Measurements from ENCODE around the gene RAD23A.

Gene RAD23A

DNA sequence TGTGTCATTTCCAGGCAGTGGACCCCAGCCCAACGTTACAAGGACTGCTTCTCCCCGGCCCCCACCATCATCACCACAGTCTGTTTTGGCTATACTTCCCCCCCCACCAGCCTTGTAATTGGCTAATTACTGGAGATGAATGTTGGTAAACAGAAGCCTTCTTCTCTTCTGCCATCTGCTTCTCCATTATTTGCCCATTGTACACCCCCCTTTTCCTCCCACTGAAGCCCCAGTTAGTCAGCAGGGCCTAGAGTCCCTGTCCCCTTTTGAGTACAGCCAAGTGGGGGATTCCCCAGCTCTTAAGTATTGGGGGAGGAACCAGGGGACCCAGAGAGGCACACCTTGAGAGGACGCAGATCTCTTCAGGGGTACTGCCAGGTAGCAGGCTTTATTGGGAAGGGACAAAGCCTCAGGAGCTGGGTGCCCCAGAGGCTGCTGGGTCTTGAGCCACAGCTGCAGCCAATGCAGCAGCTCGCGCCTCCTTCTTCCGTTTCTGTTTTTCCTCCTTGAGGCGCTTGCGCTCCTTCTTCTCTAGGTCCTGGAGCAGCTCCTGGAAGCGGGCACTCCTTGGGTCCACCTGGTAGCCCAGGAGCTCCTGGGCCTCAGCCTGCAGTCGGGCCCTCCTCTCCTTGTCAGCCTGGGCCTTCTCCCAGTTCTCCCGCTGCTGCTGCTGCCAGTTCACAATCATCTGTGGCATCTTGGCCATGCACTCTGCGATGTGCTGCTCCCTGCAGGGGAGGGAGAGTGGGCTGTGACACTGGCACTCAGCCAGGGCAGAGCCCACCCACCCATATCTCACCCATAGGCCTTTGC, 8.3 kb downstream of the RAD23A start:
- TF ChIP-seq FOXP2 (optimal IDR thresholded peaks at IDR 0.05; ENCODE audit: borderline replicate concordance, extremely low read depth, extremely low read length, insufficient read depth) (no peak), SIN3A (IDR thresholded peaks at IDR 0.05; ENCODE audit: borderline replicate concordance, insufficient read depth, low read length) (no peak), REST (IDR thresholded peaks at IDR 0.05; ENCODE audit: insufficient read depth in 1 of 2, low read depth in 2 of 2, low read length in 2 of 2) (no peak), POLR2AphosphoS5 (IDR thresholded peaks at IDR 0.05; ENCODE audit: low read depth, low read length) (peak; percentile 48), TAF1 (IDR thresholded peaks at IDR 0.05; ENCODE audit: borderline replicate concordance, insufficient read depth, low read length) (no peak)

GRCh38 chr19:12954612-12954962, 8.9 kb downstream of the RAD23A start:
- TF ChIP-seq TAF1 (IDR thresholded peaks at IDR 0.05; ENCODE audit: borderline replicate concordance, insufficient read depth, low read length): no peak

GRCh38 chr19:12955996-12956395, 10.3 kb downstream of the RAD23A start:
- TF ChIP-seq REST (IDR thresholded peaks at IDR 0.05; ENCODE audit: insufficient read depth in 1 of 2, low read depth in 2 of 2, low read length in 2 of 2): no peak
- TF ChIP-seq FOXP2 (optimal IDR thresholded peaks at IDR 0.05; ENCODE audit: borderline replicate concordance, extremely low read depth, extremely low read length, insufficient read depth): no peak
- no peak for TF ChIP-seq POLR2AphosphoS5 (IDR thresholded peaks at IDR 0.05; ENCODE audit: low read depth, low read length)
- no peak for TF ChIP-seq TAF1 (IDR thresholded peaks at IDR 0.05; ENCODE audit: borderline replicate concordance, insufficient read depth, low read length)
- no peak for TF ChIP-seq SIN3A (IDR thresholded peaks at IDR 0.05; ENCODE audit: borderline replicate concordance, insufficient read depth, low read length)

DNA sequence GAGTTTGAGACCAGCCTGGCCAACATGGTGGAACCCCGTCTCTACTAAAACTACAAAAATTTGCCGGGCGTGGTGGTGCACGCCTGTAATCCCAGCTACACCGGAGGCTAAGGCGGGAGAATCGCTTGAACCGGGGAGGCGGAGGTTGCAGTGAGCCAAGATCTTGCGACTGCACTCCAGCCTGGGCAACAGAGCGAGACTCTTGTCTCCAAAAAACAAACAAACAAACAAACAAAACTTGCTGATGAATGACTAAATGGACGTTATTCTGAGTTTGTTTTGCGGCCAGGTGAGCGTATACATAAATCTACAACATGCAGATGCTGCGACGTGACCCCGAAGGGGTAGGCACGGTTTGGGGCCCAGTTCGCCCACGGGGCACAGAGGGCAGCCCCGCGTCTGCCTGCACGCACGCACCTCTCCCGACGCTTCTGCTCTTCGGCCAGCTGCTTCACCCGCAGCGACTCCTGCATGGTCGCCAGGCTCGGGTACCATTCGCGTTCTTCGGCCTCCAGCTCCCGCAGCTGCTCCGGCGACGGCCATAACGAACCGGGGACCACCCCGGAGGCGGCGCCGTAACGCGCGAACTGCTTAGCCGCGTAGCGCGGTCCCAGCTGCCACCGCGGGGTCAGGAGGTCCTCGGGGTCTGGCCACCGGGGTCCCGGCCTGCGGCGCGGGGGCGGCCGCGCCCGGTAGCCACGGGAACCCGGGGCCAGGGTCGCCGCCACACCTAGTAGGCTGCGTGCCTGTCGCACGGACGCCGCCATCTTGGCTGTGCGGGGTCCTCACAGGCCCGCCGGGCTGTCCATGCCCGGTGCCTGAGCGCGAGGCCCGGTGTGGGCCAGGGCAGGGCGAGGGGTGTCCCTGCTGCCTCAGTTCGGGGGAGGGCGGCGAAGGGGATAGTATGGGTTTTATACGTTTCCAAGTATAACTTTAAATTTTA, 11.1 kb downstream of the RAD23A start, which contains the start of gene GADD45GIP1:
Gene GADD45GIP1, minus strand, starts transcription at position 778 of the 943 bp plus-strand sequence. Its CDS starts 11 bp downstream, at position 767.
- TF ChIP-seq TAF1 (IDR thresholded peaks at IDR 0.05; ENCODE audit: borderline replicate concordance, insufficient read depth, low read length): peak; percentile 97
- peak; percentile 88 for TF ChIP-seq POLR2AphosphoS5 (IDR thresholded peaks at IDR 0.05; ENCODE audit: low read depth, low read length)
- no peak for TF ChIP-seq REST (IDR thresholded peaks at IDR 0.05; ENCODE audit: insufficient read depth in 1 of 2, low read depth in 2 of 2, low read length in 2 of 2)
- 0 out of 2 replicates have a peak, but pooled peaks have one; percentile 33 for TF ChIP-seq SIN3A (IDR thresholded peaks at IDR 0.05; ENCODE audit: borderline replicate concordance, insufficient read depth, low read length)
- peak; percentile 45 for TF ChIP-seq FOXP2 (optimal IDR thresholded peaks at IDR 0.05; ENCODE audit: borderline replicate concordance, extremely low read depth, extremely low read length, insufficient read depth)

DNA sequence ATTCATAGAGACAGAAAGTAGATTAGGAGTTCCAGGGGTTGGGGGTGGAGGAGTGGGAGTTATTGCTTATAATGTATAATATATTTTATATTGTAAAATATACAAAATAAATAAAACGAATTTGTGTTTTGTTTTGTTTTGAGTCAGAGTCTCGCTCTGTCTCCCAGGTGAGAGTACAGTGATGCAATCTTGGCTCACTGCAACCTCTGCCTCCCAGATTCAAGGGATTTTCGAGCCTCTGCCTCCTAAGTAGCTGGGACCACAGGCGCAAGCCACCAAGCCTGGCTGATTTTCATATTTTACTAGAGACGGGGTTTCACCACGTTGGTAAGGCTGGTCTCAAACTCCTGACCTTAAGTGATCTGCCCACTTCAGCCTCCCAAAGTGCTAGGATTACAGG, 13.8 kb downstream of the RAD23A start:
- TF ChIP-seq FOXP2 (optimal IDR thresholded peaks at IDR 0.05; ENCODE audit: borderline replicate concordance, extremely low read depth, extremely low read length, insufficient read depth): no peak

Data from PFSK-1 (cell line).